ENCODE data around the gene PTGR2.
A peak's percentile ranks its signal among the peaks of the same experiment; 100 is the strongest.
"Not testable (repeated sequence)": the region's sequence is repeated elsewhere in the genome, so short reads cannot be mapped to it uniquely, and the experiment has no call there.

DNA sequence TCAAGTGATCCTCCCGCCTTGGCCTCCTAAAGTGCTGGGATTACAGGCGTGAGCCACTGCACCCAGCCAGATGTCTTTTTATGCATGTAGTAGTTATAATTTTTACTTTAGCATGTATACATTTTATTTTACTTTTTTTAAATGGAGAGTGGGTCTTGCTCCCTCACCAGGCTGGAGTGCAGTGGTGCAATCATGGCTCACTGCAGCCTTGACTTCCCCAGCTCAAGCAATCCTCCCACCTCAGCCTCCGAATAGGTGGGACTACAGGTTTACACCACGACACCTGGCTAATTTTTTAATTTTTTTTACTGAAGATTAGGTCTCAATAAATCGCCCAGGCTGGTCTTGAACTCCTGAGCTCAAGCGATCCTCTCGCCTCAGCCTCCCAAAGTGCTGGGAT, 24.4 kb upstream of the PTGR2 start:
- TF ChIP-seq EZH2 (IDR thresholded peaks at IDR 0.05; ENCODE audit: borderline replicate concordance, low read depth, low read length, poor library complexity, severe bottlenecking), result not testable (repeated sequence)
- TF ChIP-seq, protein P1, sequence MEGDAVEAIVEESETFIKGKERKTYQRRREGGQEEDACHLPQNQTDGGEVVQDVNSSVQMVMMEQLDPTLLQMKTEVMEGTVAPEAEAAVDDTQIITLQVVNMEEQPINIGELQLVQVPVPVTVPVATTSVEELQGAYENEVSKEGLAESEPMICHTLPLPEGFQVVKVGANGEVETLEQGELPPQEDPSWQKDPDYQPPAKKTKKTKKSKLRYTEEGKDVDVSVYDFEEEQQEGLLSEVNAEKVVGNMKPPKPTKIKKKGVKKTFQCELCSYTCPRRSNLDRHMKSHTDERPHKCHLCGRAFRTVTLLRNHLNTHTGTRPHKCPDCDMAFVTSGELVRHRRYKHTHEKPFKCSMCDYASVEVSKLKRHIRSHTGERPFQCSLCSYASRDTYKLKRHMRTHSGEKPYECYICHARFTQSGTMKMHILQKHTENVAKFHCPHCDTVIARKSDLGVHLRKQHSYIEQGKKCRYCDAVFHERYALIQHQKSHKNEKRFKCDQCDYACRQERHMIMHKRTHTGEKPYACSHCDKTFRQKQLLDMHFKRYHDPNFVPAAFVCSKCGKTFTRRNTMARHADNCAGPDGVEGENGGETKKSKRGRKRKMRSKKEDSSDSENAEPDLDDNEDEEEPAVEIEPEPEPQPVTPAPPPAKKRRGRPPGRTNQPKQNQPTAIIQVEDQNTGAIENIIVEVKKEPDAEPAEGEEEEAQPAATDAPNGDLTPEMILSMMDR (conservative IDR thresholded peaks at IDR 0.05; ENCODE audit: low read depth, low read length), result peak; percentile 43
